K562 (cell line): ENCODE data around the gene ZFY. TPM values are rescaled to one million over a fixed set of nuclear protein-coding genes. Genes with fewer than 3 reads are reported as not detected.

ENCODE experiments used
- ATAC-seq: fragments of 200-7000 bp; cut with Tn5 transposase; 3 replicates; pipeline ENCODE4 v1.9.1; 2020; ENCODE audit warnings: moderate library complexity
- BruUV-seq: library from RNA; stranded (reverse); fragments of 400-500 nt; replicated peaks from 2 replicates; lab custom pipeline; 2021; lab: Mats Ljungman, UMichigan
- CTCF ChIA-PET: fragments of 300-600 bp; formaldehyde crosslinking; extraction: SDS; loops from one replicate; lab custom pipeline; 2021; ENCODE audit warnings: low intra/inter-chr PET ratio; lab: Yijun Ruan, JAX
- POLR2A ChIA-PET: fragments of 300-600, 350-650 bp; sonication (Branson Sonifier 250); formaldehyde crosslinking; extraction: SDS; loops from one replicate; lab custom pipeline; 2021; ENCODE audit warnings: antibody characterized with exemption, inconsistent platforms; lab: Yijun Ruan, JAX
- DNase-seq, 4 experiments: peaks; one replicate each; pipeline versions ENCODE4 v3.0.0 to v3.0.0-alpha.2; 2011 to 2018; ENCODE audit warnings: low spot score in 3 of 4, mixed read lengths in 3 of 4; ENCODE audit errors: extremely low read depth in 1 of 4
- FAIRE-seq: peaks from 2 replicates; lab custom pipeline; 2011; peaks lifted over from hg19 to GRCh38; lab: Jason Lieb, UNC
- H2AFZ ChIP-seq: 2 replicates; pipeline ENCODE4 v1.6.0; 2011; ENCODE audit warnings: low read depth, low read length, control low read depth, inconsistent platforms
- H3K27ac ChIP-seq: fragments of 200-600 bp; 3 replicates; pipeline ENCODE4 v1.8.0; 2011; ENCODE audit warnings: low read depth, mild to moderate bottlenecking, control low read depth, inconsistent platforms, low read length, moderate library complexity, mixed read lengths; ENCODE audit errors: extremely low read depth
- H3K27me3 ChIP-seq, 2 experiments: fragments of 300-600 bp in 1 of 2; 2 replicates in 1 of 2; 3 replicates in 1 of 2; pipeline versions ENCODE4 v1.6.0 to v1.8.0; 2011; ENCODE audit warnings: inconsistent platforms in 2 of 2, low read length in 2 of 2, mild to moderate bottlenecking in 1 of 2, mixed read lengths in 1 of 2, moderate library complexity in 1 of 2; ENCODE audit not compliant: control insufficient read depth in 2 of 2, insufficient read depth in 2 of 2
- H3K36me3 ChIP-seq: fragments of 300-600 bp; 3 replicates; pipeline ENCODE4 v1.8.0; 2011; ENCODE audit warnings: mild to moderate bottlenecking, low read length, inconsistent platforms; ENCODE audit not compliant: control insufficient read depth, insufficient read depth
- H3K4me1 ChIP-seq, 2 experiments: fragments of 200-600 bp in 1 of 2; replicated peaks in 1 of 2; 2 replicates in 1 of 2; 3 replicates in 1 of 2; pipeline versions ENCODE4 v1.5.1 to v1.8.0; 2011; ENCODE audit warnings: inconsistent platforms in 2 of 2, low read length in 2 of 2, mild to moderate bottlenecking in 1 of 2, mixed read lengths in 1 of 2, moderate library complexity in 1 of 2; ENCODE audit not compliant: control insufficient read depth in 2 of 2, insufficient read depth in 2 of 2
- H3K4me2 ChIP-seq: 2 replicates; pipeline ENCODE4 v1.6.1; 2011; ENCODE audit warnings: low read length, control low read depth, inconsistent platforms, mixed read lengths; ENCODE audit not compliant: insufficient read depth
- H3K4me3 ChIP-seq: fragments of 200-600 bp; sonication (generic), shearing (Covaris generic); 2 replicates; pipeline ENCODE4 v1.5.1; 2016; ENCODE audit warnings: control low read depth, inconsistent platforms
- H3K79me2 ChIP-seq: fragments of 200-600 bp; 3 replicates; pipeline ENCODE4 v1.8.0; 2011; ENCODE audit warnings: low read length, inconsistent platforms; ENCODE audit not compliant: control insufficient read depth, insufficient read depth
- H3K9ac ChIP-seq, 2 experiments: 2 replicates each; pipeline versions ENCODE4 v1.6.0 to v1.6.1; 2011; ENCODE audit warnings: low read depth in 2 of 2, low read length in 2 of 2, control low read depth in 1 of 2, inconsistent platforms in 1 of 2, mild to moderate bottlenecking in 1 of 2, mixed read lengths in 1 of 2; ENCODE audit not compliant: insufficient read depth in 1 of 2
- H3K9me1 ChIP-seq: one replicate; pipeline ENCODE4 v1.6.0; 2011; ENCODE audit warnings: inconsistent platforms, mild to moderate bottlenecking, low read length, moderate library complexity; ENCODE audit not compliant: control insufficient read depth, insufficient read depth
- H3K9me3 ChIP-seq: replicated peaks from 2 replicates; pipeline ENCODE4 v1.5.1; 2011; ENCODE audit warnings: low read depth, low read length, inconsistent platforms; ENCODE audit not compliant: control insufficient read depth, insufficient read depth
- H4K20me1 ChIP-seq: replicated peaks from 2 replicates; pipeline ENCODE4 v1.6.1; 2011; ENCODE audit warnings: low read length, inconsistent platforms, mixed read lengths; ENCODE audit not compliant: control insufficient read depth, insufficient read depth
- BRD9 ChIP-seq: fragments of 450-650 bp; IDR thresholded peaks from 2 replicates; pipeline ENCODE4 v1.6.1; 2018; ENCODE audit warnings: low read depth; ENCODE audit not compliant: partially characterized antibody
- CAMTA2 ChIP-seq: fragments of 250-450 bp; sonication (Bioruptor Pico); conservative IDR thresholded peaks from 2 replicates; pipeline ENCODE4 v1.5.1; 2022
- MBD2 ChIP-seq: sonication (generic); IDR thresholded peaks from 2 replicates; pipeline ENCODE4 v1.6.1; 2016; ENCODE audit warnings: low read depth, borderline replicate concordance
- NRF1 ChIP-seq, 2 experiments: fragments of 450-650 bp; IDR thresholded peaks in 1 of 2; conservative IDR thresholded peaks in 1 of 2; 2 replicates each; pipeline ENCODE4 v1.6.1; 2014; ENCODE audit warnings: mild to moderate bottlenecking in 2 of 2
- RBM22 ChIP-seq: fragments of 200-400 bp; formaldehyde crosslinking; IDR thresholded peaks from 2 replicates; pipeline ENCODE4 v1.6.1; 2018; ENCODE audit warnings: low read length, low read depth; ENCODE audit not compliant: poor library complexity, severe bottlenecking
- RBM34 ChIP-seq: fragments of 200-400 bp; formaldehyde crosslinking; IDR thresholded peaks from 2 replicates; pipeline ENCODE4 v1.6.1; 2018; ENCODE audit warnings: low read length, borderline replicate concordance; ENCODE audit not compliant: insufficient read depth
- ZFPM2 ChIP-seq: fragments of 250-450 bp; sonication (Bioruptor Pico); IDR thresholded peaks from 2 replicates; pipeline ENCODE4 v1.5.1; 2022; ENCODE audit warnings: mild to moderate bottlenecking
- WGBS: fragments of 100-300 bp; shearing (Covaris generic); methylation state at CpG from one replicate; pipeline ENCODE4 v1.1.6; 2016; ENCODE audit warnings: low coverage, mixed read lengths; ENCODE audit not compliant: insufficient coverage; ENCODE audit errors: missing lambda C conversion rate; 5-methylcytosine and 5-hydroxymethylcytosine counted together
- in situ Hi-C: fragments of 300-500 bp; cut with MboI; formaldehyde crosslinking; loops from 4 replicates; pipeline ENCODE4 v1.15.0; 2018; ENCODE audit warnings: inconsistent platforms, mixed read lengths
- intact Hi-C: fragments of 100-400 bp; cut with micrococcal nuclease; formaldehyde crosslinking; loops from 2 replicates; pipeline ENCODE4 v1.14.2; 2022
- polyA plus RNA-seq, 8 experiments: library from polyadenylated mRNA; depleted of rRNA in 4 of 8; stranded (reverse) in 5 of 8; unstranded in 3 of 8; fragments of >200 nt; fragmentation: Nextera tagmentation in 2 of 8; fragmentation: Illumina TruSeq in 1 of 8; extraction: Ambion mirVana in 2 of 8; extraction: Trizol in 1 of 8; gene quantifications; 2 replicates each; pipeline versions ENCODE4 v1.2.1 to v1.2.3, GENCODE V29; 2011 to 2014; ENCODE audit warnings: inconsistent platforms in 1 of 8, missing spikeins in 1 of 8
- total RNA-seq, 7 experiments: library from RNA; depleted of rRNA in 6 of 7; stranded (reverse); fragments of >200 nt in 6 of 7; fragmentation: Illumina TruSeq in 2 of 7; extraction: Trizol in 2 of 7; gene quantifications; 2 replicates each; pipeline versions ENCODE4 v1.2.1 to v1.2.3, GENCODE V29; 2011 to 2021; ENCODE audit warnings: low replicate concordance in 1 of 7
- TF ChIP-seq, protein P1 (sequence below): fragments of 450-650 bp; IDR thresholded peaks from 2 replicates; pipeline ENCODE4 v1.6.1; 2016
- TF ChIP-seq, protein P2 (sequence below): fragments of 250-450 bp; sonication (Bioruptor Pico); IDR thresholded peaks from 2 replicates; pipeline ENCODE4 v1.5.0; 2021; ENCODE audit warnings: mild to moderate bottlenecking, borderline replicate concordance
- TF ChIP-seq, protein P3 (sequence below): fragments of 250-450 bp; sonication (Bioruptor Pico); IDR thresholded peaks from 2 replicates; pipeline ENCODE4 v1.8.0; 2021; ENCODE audit warnings: mild to moderate bottlenecking, moderate library complexity

ZFY gene
- total and polyA plus RNA-seq, 9 of the 15 experiments (the other 6 are each of a cell fraction or from before 2014, with no cell fraction given), result not detected

DNA sequence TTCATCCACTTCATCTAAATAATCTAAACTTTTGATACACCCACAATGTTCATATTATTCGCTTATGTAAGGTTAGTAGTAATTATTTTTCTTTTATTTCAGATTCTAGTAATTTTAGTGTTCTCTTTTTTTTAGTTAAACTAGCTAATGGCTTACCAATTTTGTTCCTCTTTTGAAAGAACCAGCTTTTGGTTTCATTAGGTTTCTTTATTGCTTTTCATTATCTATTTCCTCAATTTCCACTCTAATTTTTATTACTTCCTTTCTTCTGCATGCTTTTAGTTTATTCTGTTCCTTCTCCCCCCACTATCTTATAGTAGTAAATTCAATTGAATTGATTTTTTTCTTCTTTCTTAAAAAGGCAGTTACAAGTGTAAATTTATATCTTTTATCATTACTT, 90.2 kb downstream of the ZFY start:
- Histone ChIP-seq H3K9me1 (no peaks in the 10 kb centered on the region), H3K9me3 (no peaks in the 10 kb centered on the region), H3K4me3 (no peak overlapping the region), H3K27ac (no peak overlapping the region), H3K4me2 (no peak overlapping the region), H2AFZ (no peak overlapping the region), H3K36me3 (no peaks in the 10 kb centered on the region), H4K20me1 (no peaks in the 10 kb centered on the region), H3K4me1 (no peaks in the 10 kb centered on the region), H3K79me2 (no peaks in the 10 kb centered on the region), H3K27me3 (no peaks in the 10 kb centered on the region), H3K9ac (no peak overlapping the region)
- no peak for TF ChIP-seq BRD9
- TF ChIP-seq, protein P1, sequence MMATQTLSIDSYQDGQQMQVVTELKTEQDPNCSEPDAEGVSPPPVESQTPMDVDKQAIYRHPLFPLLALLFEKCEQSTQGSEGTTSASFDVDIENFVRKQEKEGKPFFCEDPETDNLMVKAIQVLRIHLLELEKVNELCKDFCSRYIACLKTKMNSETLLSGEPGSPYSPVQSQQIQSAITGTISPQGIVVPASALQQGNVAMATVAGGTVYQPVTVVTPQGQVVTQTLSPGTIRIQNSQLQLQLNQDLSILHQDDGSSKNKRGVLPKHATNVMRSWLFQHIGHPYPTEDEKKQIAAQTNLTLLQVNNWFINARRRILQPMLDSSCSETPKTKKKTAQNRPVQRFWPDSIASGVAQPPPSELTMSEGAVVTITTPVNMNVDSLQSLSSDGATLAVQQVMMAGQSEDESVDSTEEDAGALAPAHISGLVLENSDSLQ, result no peak
- TF ChIP-seq, protein P2, sequence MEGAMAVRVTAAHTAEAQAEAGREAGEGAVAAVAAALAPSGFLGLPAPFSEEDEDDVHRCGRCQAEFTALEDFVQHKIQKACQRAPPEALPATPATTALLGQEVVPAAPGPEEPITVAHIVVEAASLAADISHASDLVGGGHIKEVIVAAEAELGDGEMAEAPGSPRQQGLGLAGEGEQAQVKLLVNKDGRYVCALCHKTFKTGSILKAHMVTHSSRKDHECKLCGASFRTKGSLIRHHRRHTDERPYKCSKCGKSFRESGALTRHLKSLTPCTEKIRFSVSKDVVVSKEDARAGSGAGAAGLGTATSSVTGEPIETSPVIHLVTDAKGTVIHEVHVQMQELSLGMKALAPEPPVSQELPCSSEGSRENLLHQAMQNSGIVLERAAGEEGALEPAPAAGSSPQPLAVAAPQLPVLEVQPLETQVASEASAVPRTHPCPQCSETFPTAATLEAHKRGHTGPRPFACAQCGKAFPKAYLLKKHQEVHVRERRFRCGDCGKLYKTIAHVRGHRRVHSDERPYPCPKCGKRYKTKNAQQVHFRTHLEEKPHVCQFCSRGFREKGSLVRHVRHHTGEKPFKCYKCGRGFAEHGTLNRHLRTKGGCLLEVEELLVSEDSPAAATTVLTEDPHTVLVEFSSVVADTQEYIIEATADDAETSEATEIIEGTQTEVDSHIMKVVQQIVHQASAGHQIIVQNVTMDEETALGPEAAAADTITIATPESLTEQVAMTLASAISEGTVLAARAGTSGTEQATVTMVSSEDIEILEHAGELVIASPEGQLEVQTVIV (CRISPR knock-in tag), result no peak
- no peak for TF ChIP-seq MBD2
- TF ChIP-seq RBM22, result no peak
- TF ChIP-seq, protein P3, sequence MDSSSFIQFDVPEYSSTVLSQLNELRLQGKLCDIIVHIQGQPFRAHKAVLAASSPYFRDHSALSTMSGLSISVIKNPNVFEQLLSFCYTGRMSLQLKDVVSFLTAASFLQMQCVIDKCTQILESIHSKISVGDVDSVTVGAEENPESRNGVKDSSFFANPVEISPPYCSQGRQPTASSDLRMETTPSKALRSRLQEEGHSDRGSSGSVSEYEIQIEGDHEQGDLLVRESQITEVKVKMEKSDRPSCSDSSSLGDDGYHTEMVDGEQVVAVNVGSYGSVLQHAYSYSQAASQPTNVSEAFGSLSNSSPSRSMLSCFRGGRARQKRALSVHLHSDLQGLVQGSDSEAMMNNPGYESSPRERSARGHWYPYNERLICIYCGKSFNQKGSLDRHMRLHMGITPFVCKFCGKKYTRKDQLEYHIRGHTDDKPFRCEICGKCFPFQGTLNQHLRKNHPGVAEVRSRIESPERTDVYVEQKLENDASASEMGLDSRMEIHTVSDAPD (CRISPR knock-in tag), result no peak
- TF ChIP-seq NRF1 (conservative IDR thresholded peaks at IDR 0.05 in 1 of 2, IDR thresholded peaks at IDR 0.05 in 1 of 2), result no peak
- TF ChIP-seq CAMTA2 (CRISPR knock-in tag), result no peak
- no peak for TF ChIP-seq ZFPM2 (CRISPR knock-in tag)
- no peak for TF ChIP-seq RBM34
- no peak for DNase-seq
- CTCF ChIA-PET, result no interaction called here
- WGBS, result no CpG with 5 or more reads among the region's 1 CpG
- in situ Hi-C loops, result no loop called here
- FAIRE-seq, result no peak
- no peak for ATAC-seq
- POLR2A ChIA-PET, result no interaction called here
- intact Hi-C loops, result no loop called here
- BruUV-seq, result no TSS peak
